Measurements from ENCODE around the gene GPC1. TPM values are rescaled to one million over a fixed set of nuclear protein-coding genes. Genes with fewer than 3 reads are reported as not detected.
A peak's percentile ranks its signal among the peaks of the same experiment; 100 is the strongest.

The GPC1 gene
- polyA plus RNA-seq, 1 of the 3 experiments (the other 2 are of a cell fraction) = 65.5 TPM

DNA sequence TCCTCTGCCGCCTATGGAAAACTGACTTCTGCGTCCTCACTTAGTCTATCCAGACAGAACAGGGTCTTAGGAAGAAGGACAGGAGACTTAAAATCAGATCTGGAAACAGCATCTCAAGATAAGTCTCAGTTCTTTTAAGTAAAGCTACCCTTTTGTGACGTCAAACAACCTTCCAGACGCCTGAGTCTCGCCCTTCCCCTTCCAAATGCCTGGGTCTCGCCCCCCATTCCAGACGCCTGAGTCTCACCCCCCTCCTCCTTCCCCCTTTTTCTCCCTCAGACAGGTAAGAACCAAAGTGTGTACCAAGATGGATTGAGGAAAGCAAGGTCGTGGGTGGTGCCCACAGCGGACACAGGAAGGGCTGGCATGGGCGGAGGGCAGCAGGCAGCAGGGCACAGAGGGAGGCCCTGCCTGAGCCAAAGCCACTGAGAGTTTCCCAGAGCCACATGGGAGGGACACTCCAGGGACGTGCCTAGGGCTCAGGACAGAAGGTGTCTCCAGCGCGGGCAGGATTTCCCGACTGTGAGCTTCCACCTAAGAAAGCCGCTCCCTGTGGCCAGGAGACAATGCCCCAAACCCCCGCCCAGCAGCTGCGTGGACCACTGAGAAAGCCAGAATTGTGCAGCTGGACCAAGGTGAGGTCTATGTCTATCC is 71.1 kb downstream of the GPC1 start:
- no peaks in the 10 kb centered on the region for H3K4me1 ChIP-seq (ENCODE audit: control insufficient read depth in 1 of 2, insufficient read depth in 2 of 2, low read depth in 1 of 2, low read length in 1 of 2)
- no peaks in the 10 kb centered on the region for H3K27me3 ChIP-seq (ENCODE audit: insufficient read depth)
- no peaks in the 10 kb centered on the region for H3K36me3 ChIP-seq (replicated peaks in 1 of 2; ENCODE audit: control insufficient read depth in 1 of 2, insufficient read depth in 2 of 2, low read length in 1 of 2)
- no peak overlapping the region for H3K4me2 ChIP-seq
- H3K9me3 ChIP-seq = no peaks in the 10 kb centered on the region
- H3K27ac ChIP-seq (ENCODE audit: low read depth in 2 of 2, low read length in 1 of 2) = no peak overlapping the region
- WGBS (ENCODE audit: low lambda C conversion rate) = 87% methylated on average over 16 of the region's 17 CpGs
- H2AFZ ChIP-seq (ENCODE audit: low read depth) = no peak overlapping the region
- no peaks in the 10 kb centered on the region for H3K9me2 ChIP-seq
- H3F3A ChIP-seq (replicated peaks; ENCODE audit: insufficient read depth) = no peaks in the 10 kb centered on the region
- peak; percentile 13 for DNase-seq
- H4K20me1 ChIP-seq (ENCODE audit: insufficient read depth) = no peaks in the 10 kb centered on the region
- no peaks in the 10 kb centered on the region for H3K79me2 ChIP-seq (ENCODE audit: insufficient read depth)
- CTCF ChIA-PET = interaction anchor here (1.2 to 1.4 kb wide), 3 partner anchors 9 to 47 kb away, joined by 3 to 5 read pairs (median 4); no protein-coding TSS in a partner anchor
- no peak overlapping the region for H3K9ac ChIP-seq
- TF ChIP-seq POLR2AphosphoS5 (IDR thresholded peaks at IDR 0.05; ENCODE audit: low read depth, low read length) (no peak), RCOR1 (IDR thresholded peaks at IDR 0.05; ENCODE audit: low read length) (no peak), SMC3 (IDR thresholded peaks at IDR 0.05; ENCODE audit: low read depth, low read length) (no peak), EZH2phosphoT487 (IDR thresholded peaks at IDR 0.05; ENCODE audit: borderline replicate concordance, low read depth) (no peak), MXI1 (IDR thresholded peaks at IDR 0.05; ENCODE audit: low read depth, low read length) (no peak)
- TF ChIP-seq, protein P1, sequence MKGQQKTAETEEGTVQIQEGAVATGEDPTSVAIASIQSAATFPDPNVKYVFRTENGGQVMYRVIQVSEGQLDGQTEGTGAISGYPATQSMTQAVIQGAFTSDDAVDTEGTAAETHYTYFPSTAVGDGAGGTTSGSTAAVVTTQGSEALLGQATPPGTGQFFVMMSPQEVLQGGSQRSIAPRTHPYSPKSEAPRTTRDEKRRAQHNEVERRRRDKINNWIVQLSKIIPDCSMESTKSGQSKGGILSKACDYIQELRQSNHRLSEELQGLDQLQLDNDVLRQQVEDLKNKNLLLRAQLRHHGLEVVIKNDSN (IDR thresholded peaks at IDR 0.05; ENCODE audit: borderline replicate concordance, low read depth) = no peak
- TF ChIP-seq, protein P2, sequence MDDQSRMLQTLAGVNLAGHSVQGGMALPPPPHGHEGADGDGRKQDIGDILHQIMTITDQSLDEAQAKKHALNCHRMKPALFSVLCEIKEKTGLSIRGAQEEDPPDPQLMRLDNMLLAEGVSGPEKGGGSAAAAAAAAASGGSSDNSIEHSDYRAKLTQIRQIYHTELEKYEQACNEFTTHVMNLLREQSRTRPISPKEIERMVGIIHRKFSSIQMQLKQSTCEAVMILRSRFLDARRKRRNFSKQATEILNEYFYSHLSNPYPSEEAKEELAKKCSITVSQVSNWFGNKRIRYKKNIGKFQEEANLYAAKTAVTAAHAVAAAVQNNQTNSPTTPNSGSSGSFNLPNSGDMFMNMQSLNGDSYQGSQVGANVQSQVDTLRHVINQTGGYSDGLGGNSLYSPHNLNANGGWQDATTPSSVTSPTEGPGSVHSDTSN (IDR thresholded peaks at IDR 0.05) = no peak
- H3K4me3 ChIP-seq (ENCODE audit: low read depth in 2 of 2, low read length in 1 of 2) = no peak overlapping the region
- POLR2A ChIA-PET = no interaction called here

DNA sequence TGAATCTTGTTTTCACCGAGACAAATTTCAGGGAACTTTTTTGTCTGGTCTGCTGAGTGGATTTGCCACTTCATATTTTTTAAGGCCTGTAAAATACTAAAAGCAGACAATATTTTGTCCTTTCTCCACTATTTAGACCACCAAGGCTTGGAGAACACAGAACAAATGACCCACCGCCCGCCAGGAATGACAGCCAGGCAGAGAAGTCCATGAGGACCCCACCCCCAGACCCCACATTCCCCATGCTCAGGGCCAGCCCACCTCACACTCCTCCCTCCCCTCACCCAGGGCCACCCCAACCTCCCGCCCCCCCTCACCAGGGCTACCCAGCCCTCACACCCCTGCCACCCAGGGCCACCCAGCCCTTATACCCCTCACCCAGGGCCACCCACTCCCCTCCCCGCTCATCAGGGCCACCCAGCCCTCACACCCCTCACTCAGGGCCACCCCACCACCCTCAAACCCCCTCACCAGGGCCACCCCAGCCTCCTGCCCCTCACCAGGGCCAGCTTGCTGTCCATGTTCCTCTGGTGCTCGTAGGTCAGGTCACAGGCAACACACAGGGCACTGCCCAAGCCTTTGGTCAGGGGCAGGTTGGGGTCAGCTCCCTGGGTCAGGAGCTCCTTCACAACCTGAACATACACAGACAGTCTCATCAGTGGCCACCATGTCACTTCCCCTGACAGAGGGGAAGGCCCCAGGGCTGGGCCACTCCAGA is 71.8 kb downstream of the GPC1 start:
- peaks cover 0 to 6% of the 10 kb centered on the region in 2 experiments for H3K36me3 ChIP-seq (replicated peaks in 1 of 2; ENCODE audit: control insufficient read depth in 1 of 2, insufficient read depth in 2 of 2, low read length in 1 of 2)
- H3K9me3 ChIP-seq = no peaks in the 10 kb centered on the region
- no peaks in the 10 kb centered on the region for H3F3A ChIP-seq (replicated peaks; ENCODE audit: insufficient read depth)
- ChIA-PET POLR2A (no interaction called here), CTCF (interaction anchor here (1.2 to 1.4 kb wide), 2 partner anchors 13 to 47 kb away, joined by 3 to 4 read pairs; no protein-coding TSS in a partner anchor)
- WGBS (ENCODE audit: low lambda C conversion rate) = 87% methylated on average over 6 of the region's 6 CpGs
- H3K9me2 ChIP-seq = no peaks in the 10 kb centered on the region
- no peak overlapping the region for H2AFZ ChIP-seq (ENCODE audit: low read depth)
- no peaks in the 10 kb centered on the region for H3K79me2 ChIP-seq (ENCODE audit: insufficient read depth)
- H3K4me3 ChIP-seq (ENCODE audit: low read depth in 2 of 2, low read length in 1 of 2) = no peak overlapping the region
- no peaks in the 10 kb centered on the region for H3K4me1 ChIP-seq (ENCODE audit: control insufficient read depth in 1 of 2, insufficient read depth in 2 of 2, low read depth in 1 of 2, low read length in 1 of 2)
- peak; percentile 26 for DNase-seq
- no peak overlapping the region for H3K4me2 ChIP-seq
- H3K27ac ChIP-seq (ENCODE audit: low read depth in 2 of 2, low read length in 1 of 2) = no peak overlapping the region
- no peaks in the 10 kb centered on the region for H3K27me3 ChIP-seq (ENCODE audit: insufficient read depth)
- no peaks in the 10 kb centered on the region for H4K20me1 ChIP-seq (ENCODE audit: insufficient read depth)
- no peak overlapping the region for H3K9ac ChIP-seq
- TF ChIP-seq SMC3 (IDR thresholded peaks at IDR 0.05; ENCODE audit: low read depth, low read length) (no peak), TCF12 (IDR thresholded peaks at IDR 0.05) (no peak), GABPA (IDR thresholded peaks at IDR 0.05; ENCODE audit: low read depth) (no peak), RCOR1 (IDR thresholded peaks at IDR 0.05; ENCODE audit: low read length) (no peak)
- TF ChIP-seq, protein P3, sequence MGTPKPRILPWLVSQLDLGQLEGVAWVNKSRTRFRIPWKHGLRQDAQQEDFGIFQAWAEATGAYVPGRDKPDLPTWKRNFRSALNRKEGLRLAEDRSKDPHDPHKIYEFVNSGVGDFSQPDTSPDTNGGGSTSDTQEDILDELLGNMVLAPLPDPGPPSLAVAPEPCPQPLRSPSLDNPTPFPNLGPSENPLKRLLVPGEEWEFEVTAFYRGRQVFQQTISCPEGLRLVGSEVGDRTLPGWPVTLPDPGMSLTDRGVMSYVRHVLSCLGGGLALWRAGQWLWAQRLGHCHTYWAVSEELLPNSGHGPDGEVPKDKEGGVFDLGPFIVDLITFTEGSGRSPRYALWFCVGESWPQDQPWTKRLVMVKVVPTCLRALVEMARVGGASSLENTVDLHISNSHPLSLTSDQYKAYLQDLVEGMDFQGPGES (IDR thresholded peaks at IDR 0.05; ENCODE audit: low read depth, low read length) = no peak

Data from SK-N-SH (cell line).